HG03342 (cell line): ENCODE data around the gene GOLGA2.
"Not testable (repeated sequence)": the region's sequence is repeated elsewhere in the genome, so short reads cannot be mapped to it uniquely, and the experiment has no call there.

Experiments
- ATAC-seq: cut with Tn5 transposase; IDR thresholded peaks from one replicate; pipeline ENCODE4 v1.9.1; 2021; ENCODE audit warnings: mild to moderate bottlenecking, moderate library complexity; ENCODE audit not compliant: unreplicated experiment

Gene GOLGA2

GRCh38 chr9:128296340-128297220 lies 20.8 kb upstream of the GOLGA2 start:
- ATAC-seq = no peak

GRCh38 chr9:128294142-128294541 lies 18.3 kb upstream of the GOLGA2 start:
- no peak for ATAC-seq

- ATAC-seq = no peak
Observed at GRCh38 chr9:128293091-128293490, 17.3 kb upstream of the GOLGA2 start.

- ATAC-seq = no peak
Observed at GRCh38 chr9:128292009-128292408, 16.2 kb upstream of the GOLGA2 start.

- ATAC-seq = no peak
Observed at GRCh38 chr9:128288273-128289004, 12.6 kb upstream of the GOLGA2 start.

- no peak for ATAC-seq
Observed at GRCh38 chr9:128286440-128286839, 10.6 kb upstream of the GOLGA2 start.

GRCh38 chr9:128285033-128285784 lies 9.4 kb upstream of the GOLGA2 start:
- no peak for ATAC-seq

- no peak for ATAC-seq
Observed at GRCh38 chr9:128282500-128282899, 6.7 kb upstream of the GOLGA2 start.

- ATAC-seq = no peak
Observed at GRCh38 chr9:128280084-128280622, 4.3 kb upstream of the GOLGA2 start.

GRCh38 chr9:128279088-128280073 lies 3.6 kb upstream of the GOLGA2 start:
- ATAC-seq = not testable (repeated sequence)

GRCh38 chr9:128276574-128277270 lies 915 bp upstream of the GOLGA2 start:
- ATAC-seq = no peak

GRCh38 chr9:128276008-128276573 lies 284 bp upstream of the GOLGA2 start, which contains the start of gene SWI5:
SWI5 (plus strand) TSS chr9:128276276.
- peak; percentile 94 for ATAC-seq

GRCh38 chr9:128274245-128274644 lies 1.6 kb downstream of the GOLGA2 start:
- ATAC-seq = no peak

GRCh38 chr9:128271512-128271911 lies 4.3 kb downstream of the GOLGA2 start:
- no peak for ATAC-seq

GRCh38 chr9:128271112-128271511 lies 4.7 kb downstream of the GOLGA2 start:
- ATAC-seq = no peak

- ATAC-seq = no peak
Observed at GRCh38 chr9:128266868-128267590, 8.8 kb downstream of the GOLGA2 start.

- no peak for ATAC-seq
Observed at GRCh38 chr9:128265348-128265847, 10.4 kb downstream of the GOLGA2 start.

GRCh38 chr9:128262687-128263086 lies 13.1 kb downstream of the GOLGA2 start:
- no peak for ATAC-seq
